Spinal cord (tissue), 10 donors: Measurements from ENCODE around the gene PRIMA1. TPM values are rescaled to one million over a fixed set of nuclear protein-coding genes. Genes with fewer than 3 reads are reported as not detected.

ENCODE experiments used
- DNase-seq, 6 donors: peaks; one replicate each; pipeline versions ENCODE4 v3.0.0 to v3.0.0-alpha.2; 2013 to 2015; ENCODE audit warnings: low spot score in 6 of 6, low read depth in 4 of 6
- H3K27ac ChIP-seq: one replicate; pipeline ENCODE4 v1.5.1; 2013; ENCODE audit warnings: low read depth, low read length, control low read depth
- H3K27me3 ChIP-seq: one replicate; pipeline ENCODE4 v1.6.1; 2013; ENCODE audit warnings: low read length; ENCODE audit not compliant: control insufficient read depth, insufficient read depth
- H3K36me3 ChIP-seq: one replicate; pipeline ENCODE4 v1.6.1; 2013; ENCODE audit warnings: low read length; ENCODE audit not compliant: control insufficient read depth, insufficient read depth
- H3K4me1 ChIP-seq: one replicate; pipeline ENCODE4 v1.6.1; 2013; ENCODE audit warnings: low read length; ENCODE audit not compliant: control insufficient read depth, insufficient read depth
- H3K4me3 ChIP-seq: one replicate; pipeline ENCODE4 v1.5.1; 2013; ENCODE audit warnings: low read depth, low read length, control low read depth
- H3K9me3 ChIP-seq: one replicate; pipeline ENCODE4 v1.6.1; 2013; ENCODE audit warnings: low read length; ENCODE audit not compliant: control insufficient read depth, insufficient read depth
- WGBS: methylation state at CpG from one replicate; pipeline ENCODE4 v1.1.5; 2013; ENCODE audit warnings: missing lambda C conversion rate; ENCODE audit not compliant: insufficient coverage; 5-methylcytosine and 5-hydroxymethylcytosine counted together
- polyA plus RNA-seq, 2 donors: library from polyadenylated mRNA; unstranded; fragments of 120-200 nt; gene quantifications; one replicate each; pipeline ENCODE4 v1.2.1, GENCODE V29; 2013; ENCODE audit not compliant: insufficient read length in 2 of 2
- total RNA-seq, 2 donors: library from RNA; depleted of rRNA in 1 of 2; stranded (reverse); fragments of 120-200 nt in 1 of 2; fragments of >200 nt in 1 of 2; gene quantifications; one replicate each; pipeline versions ENCODE4 v1.2.3 to v1.2.4, GENCODE V29; 2013 to 2014
- donor health status: healthy.

Gene PRIMA1
- total and polyA plus RNA-seq, 4 donors: 4.5 to 27.8 (median 12.0) TPM

DNA sequence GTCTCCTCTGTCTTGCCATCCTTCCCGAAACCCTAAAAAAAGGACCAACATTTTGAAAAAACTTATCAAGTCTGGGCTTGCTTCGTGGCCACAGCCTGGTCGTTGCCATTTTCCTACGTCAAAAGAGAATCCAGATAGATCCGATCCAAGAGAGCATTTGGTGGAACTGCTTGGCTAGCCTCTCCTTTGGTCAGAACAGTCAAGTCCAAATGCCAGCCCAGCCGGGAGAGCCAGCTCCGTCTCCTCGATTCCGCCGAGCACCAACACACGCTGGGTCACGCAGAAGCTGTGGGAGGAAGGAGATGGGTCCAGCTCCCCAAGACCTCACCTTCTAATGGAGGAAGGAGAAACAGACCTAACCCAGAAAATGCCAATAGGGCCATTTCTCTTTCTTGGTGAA is 9.3 kb upstream of the PRIMA1 start:
- Histone ChIP-seq H3K27ac (no peak overlapping the region), H3K9me3 (no peaks in the 10 kb centered on the region), H3K4me1 (no peaks in the 10 kb centered on the region), H3K27me3 (no peaks in the 10 kb centered on the region), H3K4me3 (no peak overlapping the region), H3K36me3 (no peaks in the 10 kb centered on the region)
- DNase-seq: no peak
- WGBS: 93% methylated on average over 6 of the region's 12 CpGs

DNA sequence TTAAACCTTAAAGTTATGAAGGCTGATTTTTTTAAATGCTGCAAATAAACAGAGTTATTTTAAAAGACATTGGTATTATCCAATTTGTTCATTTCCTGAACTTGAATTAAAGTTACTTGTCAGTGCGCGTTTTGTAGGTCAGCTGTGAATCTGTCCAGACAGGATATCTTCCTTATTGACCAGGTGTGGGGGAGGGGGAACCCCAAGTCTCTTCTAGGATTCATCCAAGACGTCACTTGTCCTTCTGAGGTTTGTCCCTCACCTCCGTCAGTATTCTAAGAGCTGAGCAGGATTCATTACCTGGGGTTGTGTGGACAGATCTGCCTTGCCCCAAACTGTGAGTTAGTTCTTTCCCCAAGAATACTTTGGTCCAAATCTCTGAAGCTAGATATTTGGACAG is 8.8 kb upstream of the PRIMA1 start:
- H3K9me3 ChIP-seq: no peaks in the 10 kb centered on the region
- H3K4me1 ChIP-seq: no peaks in the 10 kb centered on the region
- no peaks in the 10 kb centered on the region for H3K27me3 ChIP-seq
- no peak overlapping the region for H3K27ac ChIP-seq
- H3K36me3 ChIP-seq: no peaks in the 10 kb centered on the region
- WGBS: 83% methylated on average over 2 of the region's 4 CpGs
- DNase-seq: no peak
- H3K4me3 ChIP-seq: no peak overlapping the region

DNA sequence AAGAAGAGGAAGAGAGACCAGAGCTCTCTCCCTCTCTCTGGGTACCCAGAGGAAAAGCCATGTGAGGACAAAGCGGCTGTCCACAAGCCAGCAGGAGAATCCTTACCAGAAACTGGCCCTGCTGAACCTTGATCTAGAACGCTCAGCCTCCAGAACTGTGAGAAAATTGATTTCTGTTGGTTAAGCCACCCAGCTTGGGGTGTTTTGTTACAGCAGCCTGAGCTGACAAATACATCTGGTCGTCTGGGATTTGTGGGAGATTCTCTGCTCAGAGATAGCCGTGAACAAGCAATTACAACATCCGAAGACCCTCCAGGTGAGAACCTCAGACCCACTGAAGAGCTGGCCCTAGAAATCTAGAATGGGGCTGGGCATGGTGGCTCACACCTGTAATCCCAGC is 6.5 kb upstream of the PRIMA1 start:
- H3K27me3 ChIP-seq: no peaks in the 10 kb centered on the region
- no peak for DNase-seq
- no peak overlapping the region for H3K4me3 ChIP-seq
- WGBS: 97% methylated on average over 5 of the region's 5 CpGs
- no peak overlapping the region for H3K27ac ChIP-seq
- no peaks in the 10 kb centered on the region for H3K9me3 ChIP-seq
- peaks cover 5% of the 10 kb centered on the region for H3K4me1 ChIP-seq
- H3K36me3 ChIP-seq: no peaks in the 10 kb centered on the region

DNA sequence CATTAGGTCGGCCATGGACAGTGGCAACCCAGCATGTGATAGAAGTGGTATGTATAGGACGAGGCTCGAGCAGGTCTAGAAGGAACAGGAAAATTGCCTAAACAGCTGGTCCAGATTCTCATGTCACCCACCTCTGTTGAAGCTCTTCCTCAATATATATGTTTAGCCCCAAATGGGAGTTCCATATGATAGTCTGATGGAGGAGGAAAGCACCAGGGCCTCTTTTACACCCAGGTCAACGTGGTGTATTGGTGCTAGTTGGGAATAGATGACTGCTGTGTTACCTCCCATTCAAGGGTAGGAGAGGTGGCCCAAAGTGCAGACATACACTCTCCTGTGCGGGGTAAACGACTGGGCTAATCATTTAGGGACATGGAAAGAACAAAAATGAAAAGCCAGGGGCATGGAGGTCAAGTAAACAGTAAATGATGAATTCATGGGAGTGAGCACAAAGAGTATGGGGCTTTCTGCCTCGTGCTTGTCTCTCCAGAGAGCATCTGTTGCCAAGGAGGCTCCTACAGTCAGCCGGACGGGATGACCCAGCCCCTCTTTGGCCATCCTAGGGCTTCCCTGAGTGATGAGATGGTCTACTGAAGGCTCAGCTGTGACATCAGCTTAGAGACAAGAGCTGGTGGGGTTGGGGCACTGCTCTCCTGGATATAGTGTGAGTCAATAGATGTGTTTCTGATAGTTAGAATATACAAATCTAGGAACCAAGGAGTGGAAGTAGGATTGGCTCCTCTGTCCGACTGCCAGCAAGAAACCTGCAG is 5.5 kb upstream of the PRIMA1 start:
- Histone ChIP-seq H3K36me3 (no peaks in the 10 kb centered on the region), H3K4me1 (peaks cover 15% of the 10 kb centered on the region), H3K4me3 (no peak overlapping the region), H3K9me3 (no peaks in the 10 kb centered on the region), H3K27me3 (no peaks in the 10 kb centered on the region), H3K27ac (no peak overlapping the region)
- WGBS: 80% methylated on average over 6 of the region's 10 CpGs
- no peak for DNase-seq

DNA sequence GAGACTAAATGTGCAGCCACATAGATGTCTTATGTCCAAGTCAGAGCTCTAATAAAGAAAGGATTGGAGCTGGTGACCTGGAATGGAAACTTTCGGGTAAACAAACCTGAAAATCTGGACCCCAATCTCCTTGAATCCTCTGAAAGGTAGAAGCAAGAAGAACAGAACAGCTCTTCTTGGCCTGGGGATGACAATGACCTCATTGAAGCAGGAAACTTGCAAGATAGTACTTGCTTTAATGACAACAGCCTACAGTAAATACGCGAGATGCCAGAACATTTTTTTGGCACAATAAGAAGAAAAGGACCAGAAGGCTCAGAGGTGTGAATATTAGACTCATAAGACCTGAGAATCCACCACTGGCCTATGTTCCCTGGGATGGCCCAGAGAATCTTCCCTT is 4.1 kb upstream of the PRIMA1 start:
- Histone ChIP-seq H3K27me3 (peaks cover 7% of the 10 kb centered on the region), H3K4me1 (peaks cover 25% of the 10 kb centered on the region), H3K36me3 (no peaks in the 10 kb centered on the region), H3K4me3 (no peak overlapping the region), H3K27ac (no peak overlapping the region), H3K9me3 (no peaks in the 10 kb centered on the region)
- no peak for DNase-seq
- WGBS: 94% methylated on average over 3 of the region's 3 CpGs

DNA sequence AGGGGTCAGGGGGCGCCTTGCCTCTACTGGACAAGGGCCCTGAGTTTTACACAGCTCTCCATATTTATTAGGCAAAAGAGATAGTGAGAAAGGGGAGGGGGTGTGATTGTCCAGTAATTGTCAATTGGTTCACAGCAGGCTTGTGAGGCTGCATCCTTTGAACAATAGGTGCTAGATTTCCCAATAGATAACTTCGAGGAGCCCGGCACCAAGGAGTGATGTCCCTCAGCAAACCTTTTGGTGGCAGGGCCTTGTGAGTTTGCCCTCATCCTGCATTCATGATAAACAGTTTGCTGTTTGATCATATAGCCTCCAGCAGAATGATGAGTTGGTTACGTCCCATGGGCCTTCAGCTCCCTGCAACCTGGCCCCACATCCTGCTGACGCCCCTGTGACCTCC is 2.7 kb upstream of the PRIMA1 start:
- Histone ChIP-seq H3K36me3 (no peaks in the 10 kb centered on the region), H3K9me3 (no peaks in the 10 kb centered on the region), H3K4me1 (peaks cover 29% of the 10 kb centered on the region), H3K27ac (no peak overlapping the region), H3K27me3 (peaks cover 7% of the 10 kb centered on the region), H3K4me3 (no peak overlapping the region)
- 90% methylated on average over 4 of the region's 5 CpGs for WGBS
- no peak for DNase-seq

DNA sequence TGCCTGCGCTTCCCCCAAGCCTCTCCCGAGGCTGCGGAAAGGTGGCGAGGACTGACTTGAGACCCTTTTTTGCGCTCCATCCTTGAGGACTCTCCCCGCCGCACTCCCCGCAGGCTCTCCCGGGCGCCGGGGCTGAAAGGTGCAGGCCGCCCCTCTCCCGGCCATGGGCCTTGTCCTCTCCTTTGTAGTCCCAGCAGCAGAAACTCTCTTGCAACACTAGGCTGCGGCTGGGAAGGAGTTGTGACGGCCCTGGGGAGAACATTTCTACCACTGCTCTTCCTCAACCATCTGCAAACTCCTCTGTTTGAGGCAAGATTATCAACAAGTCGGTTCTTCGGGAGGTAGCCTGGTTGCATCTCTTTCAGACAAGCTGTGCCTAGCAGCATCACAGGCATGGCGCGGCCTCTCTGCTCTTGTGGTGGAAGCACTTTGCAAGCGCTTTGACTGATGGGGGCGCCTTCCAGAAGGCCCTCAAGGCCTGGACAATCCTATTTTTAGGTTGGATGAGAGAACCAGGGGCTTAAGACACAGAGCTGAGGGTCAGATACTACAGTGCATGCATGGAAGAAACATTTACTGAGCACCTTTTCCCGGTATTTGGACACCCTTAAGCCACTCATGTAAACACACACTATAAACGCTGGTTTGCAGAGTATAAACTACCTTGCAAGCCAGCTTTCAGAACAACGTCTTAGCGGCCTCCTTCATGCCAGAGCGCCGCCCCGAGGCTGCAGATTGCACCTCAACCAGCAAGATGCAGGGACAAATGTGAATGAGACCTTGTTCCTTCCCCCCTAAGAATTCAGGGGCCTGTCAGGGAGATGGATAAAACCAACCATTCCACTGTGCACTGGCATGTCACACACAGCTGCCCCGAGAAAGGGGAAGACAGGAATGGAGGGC is 1.2 kb upstream of the PRIMA1 start:
- Histone ChIP-seq H3K27me3 (peaks cover 7% of the 10 kb centered on the region), H3K27ac (peak overlapping the region; percentile 64), H3K36me3 (no peaks in the 10 kb centered on the region), H3K9me3 (no peaks in the 10 kb centered on the region), H3K4me1 (peaks cover 29% of the 10 kb centered on the region), H3K4me3 (peak overlapping the region; percentile 72)
- DNase-seq: peak in 1 of 6 donors; percentile 54
- 16% methylated on average over 20 of the region's 29 CpGs for WGBS

DNA sequence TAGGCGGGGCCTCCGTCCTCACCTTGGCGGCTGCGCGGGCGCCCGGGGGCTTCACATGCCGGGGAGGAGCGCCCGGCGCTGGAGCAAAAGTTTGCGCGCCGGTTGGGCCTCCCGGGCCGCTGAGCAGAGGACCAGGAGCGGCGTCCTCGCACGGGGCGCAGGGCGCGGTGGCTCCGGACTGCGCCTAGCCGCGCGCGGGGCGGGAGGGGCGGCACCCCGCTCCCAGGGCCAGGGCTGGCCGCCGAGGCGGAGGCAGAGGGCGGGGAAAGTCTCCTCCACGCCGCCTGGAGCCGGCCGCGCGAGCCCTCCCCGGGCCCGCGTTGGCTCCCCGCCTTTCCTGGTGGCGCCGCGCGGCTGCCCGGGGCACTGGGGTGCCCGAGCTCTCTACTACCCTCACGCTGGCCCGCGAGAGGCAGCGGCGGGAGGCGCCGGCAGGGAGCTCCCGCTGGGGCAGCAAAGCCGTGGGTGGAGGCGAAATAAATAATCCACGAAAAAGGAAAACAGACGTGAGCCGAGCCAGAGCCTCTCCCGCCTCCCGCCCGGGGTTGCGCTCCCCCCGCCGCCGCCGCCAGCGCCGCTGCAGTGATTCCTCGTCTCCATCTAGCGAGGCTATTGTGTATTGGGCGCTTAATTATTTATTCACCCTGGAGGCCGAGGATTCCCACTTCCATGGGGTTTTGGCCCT is 400 bp upstream of the PRIMA1 start:
- H3K27me3 ChIP-seq: peaks cover 7% of the 10 kb centered on the region

DNA sequence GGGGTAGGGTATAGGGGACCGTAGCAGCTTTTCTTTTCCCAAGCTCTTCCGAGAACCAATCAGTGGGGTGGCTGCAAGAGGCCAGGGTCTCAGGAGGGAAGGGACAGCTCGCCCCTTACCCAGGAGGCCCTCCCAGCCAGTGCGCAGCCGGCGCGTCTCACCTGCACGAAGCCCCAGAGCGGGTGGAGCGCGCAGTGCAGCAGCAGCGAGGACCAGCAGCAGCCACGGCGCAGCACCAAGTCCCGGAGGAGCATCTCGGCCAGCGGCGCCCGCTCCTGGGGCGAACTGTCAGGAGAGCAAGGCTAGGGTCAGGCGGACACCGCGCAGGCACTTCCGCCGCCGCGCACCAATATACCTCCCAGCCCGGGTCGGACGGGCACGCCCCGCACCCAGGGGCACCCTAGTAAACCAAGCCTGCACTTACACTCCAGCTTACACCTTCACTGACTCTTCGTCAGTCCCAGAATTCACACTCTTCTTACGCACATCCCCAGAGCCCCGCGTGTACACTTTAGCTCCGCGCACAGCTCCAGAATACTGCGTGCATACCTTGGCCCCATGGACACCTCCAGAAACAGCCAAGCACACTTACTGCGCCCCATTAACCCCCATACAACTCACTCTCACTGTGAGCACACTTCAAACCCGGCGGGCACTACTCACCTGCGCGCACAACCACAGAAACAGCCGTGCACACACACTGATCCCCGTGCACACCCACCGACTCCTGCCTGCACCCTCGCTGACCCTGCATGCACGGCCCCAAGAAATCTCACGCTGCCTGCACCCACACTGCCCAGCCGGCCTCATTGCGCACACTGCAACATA is 606 bp downstream of the PRIMA1 start:
- WGBS: 16% methylated on average over 52 of the region's 52 CpGs
- peak overlapping the region; percentile 72 for H3K4me3 ChIP-seq
- peak in 1 of 6 donors; percentile 43 for DNase-seq
- no peaks in the 10 kb centered on the region for H3K36me3 ChIP-seq
- H3K27ac ChIP-seq: peak overlapping the region; percentile 43
- peaks cover 7% of the 10 kb centered on the region for H3K27me3 ChIP-seq
- no peaks in the 10 kb centered on the region for H3K9me3 ChIP-seq
- peaks cover 29% of the 10 kb centered on the region for H3K4me1 ChIP-seq

More for the DNA sequence above, 400 bp upstream of the PRIMA1 start:
- Histone ChIP-seq H3K36me3 (no peaks in the 10 kb centered on the region), H3K27ac (peak overlapping the region; percentile 64), H3K9me3 (no peaks in the 10 kb centered on the region), H3K4me1 (peaks cover 29% of the 10 kb centered on the region), H3K4me3 (peak overlapping the region; percentile 72)
- WGBS: under 1% methylated on average over 79 of the region's 79 CpGs
- peak in 3 of 6 donors; percentile 30 to 84 (median 81) for DNase-seq
